NCI-H82 treated with DMSO at 0.1 percent for 48 hours (cell line): ENCODE data around the gene C5.
"Not testable (repeated sequence)": the region's sequence is repeated elsewhere in the genome, so short reads cannot be mapped to it uniquely, and the experiment has no call there.

ENCODE experiments used
- DNase-seq: peaks from one replicate; lab custom pipeline; 2025; ENCODE audit not compliant: unreplicated experiment; lab: John Stamatoyannopoulos, UW

C5 gene

GRCh38 chr9:120980951-120981350 lies 69.1 kb downstream of the C5 start:
- no peak for DNase-seq

- no peak for DNase-seq
These were observed 70.3 kb downstream of the C5 start for GRCh38 chr9:120979797-120980196.

- DNase-seq, result no peak
These were observed 71.1 kb downstream of the C5 start for GRCh38 chr9:120978987-120979386.

GRCh38 chr9:120977321-120977720 lies 72.8 kb downstream of the C5 start:
- no peak for DNase-seq

GRCh38 chr9:120974921-120975320 lies 75.2 kb downstream of the C5 start:
- DNase-seq, result no peak

- no peak for DNase-seq
These were observed 75.9 kb downstream of the C5 start for GRCh38 chr9:120974181-120974580.

GRCh38 chr9:120971938-120972337 lies 78.1 kb downstream of the C5 start:
- no peak for DNase-seq

- DNase-seq, result not testable (repeated sequence)
These were observed 78.6 kb downstream of the C5 start for GRCh38 chr9:120971471-120971870.

- DNase-seq, result no peak
These were observed 79.8 kb downstream of the C5 start for GRCh38 chr9:120970244-120970643.

- no peak for DNase-seq
These were observed 84.1 kb downstream of the C5 start for GRCh38 chr9:120966013-120966369.

GRCh38 chr9:120965344-120966012 lies 84.6 kb downstream of the C5 start:
- no peak for DNase-seq

- DNase-seq, result no peak
These were observed 88.1 kb downstream of the C5 start for GRCh38 chr9:120961936-120962335.

GRCh38 chr9:120960001-120960400 lies 90.1 kb downstream of the C5 start:
- no peak for DNase-seq

- DNase-seq, result no peak
These were observed 93.2 kb downstream of the C5 start for GRCh38 chr9:120956862-120957261.

GRCh38 chr9:120951960-120952618 lies 98.0 kb downstream of the C5 start:
- DNase-seq, result no peak

- DNase-seq, result no peak
These were observed 99.4 kb downstream of the C5 start for GRCh38 chr9:120950421-120951388.

GRCh38 chr9:120949290-120949689 lies 100.8 kb downstream of the C5 start:
- no peak for DNase-seq

- DNase-seq, result no peak
These were observed 101.3 kb downstream of the C5 start for GRCh38 chr9:120948824-120949223.

GRCh38 chr9:120947222-120947621 lies 102.9 kb downstream of the C5 start:
- DNase-seq, result no peak

- DNase-seq, result no peak
These were observed 103.8 kb downstream of the C5 start for GRCh38 chr9:120946259-120946658.

GRCh38 chr9:120944948-120945347 lies 105.1 kb downstream of the C5 start:
- DNase-seq, result no peak

- no peak for DNase-seq
These were observed 105.6 kb downstream of the C5 start for GRCh38 chr9:120944434-120944843.
